Lung (tissue), 12 donors: ENCODE results near the gene ANKRD27. TPM values are rescaled to one million over a fixed set of nuclear protein-coding genes. Genes with fewer than 3 reads are reported as not detected.

Source experiments
- ATAC-seq: fragments of 200-7000 bp; cut with Tn5 transposase; one replicate; pipeline ENCODE4 v1.9.1; 2020; ENCODE audit warnings: moderate number of reproducible peaks; ENCODE audit not compliant: insufficient read depth, low FRiP score
- DNase-seq, 3 donors: peaks; one replicate each; pipeline ENCODE4 v3.0.0-alpha.2; 2013 to 2017
- H3K27ac ChIP-seq, 2 donors: one replicate each; pipeline ENCODE4 v1.5.1; 2013; ENCODE audit warnings: mild to moderate bottlenecking in 2 of 2, moderate library complexity in 2 of 2, control low read depth in 1 of 2, inconsistent platforms in 1 of 2, low read depth in 1 of 2, low read length in 1 of 2
- H3K27me3 ChIP-seq, 3 donors: one replicate each; pipeline ENCODE4 v1.5.1; 2013; ENCODE audit warnings: low read length in 2 of 3; ENCODE audit not compliant: control insufficient read depth in 3 of 3, insufficient read depth in 3 of 3
- H3K36me3 ChIP-seq, 4 donors: one replicate each; pipeline ENCODE4 v1.5.1; 2013; ENCODE audit warnings: low read length in 4 of 4, mild to moderate bottlenecking in 1 of 4, moderate library complexity in 1 of 4; ENCODE audit not compliant: control insufficient read depth in 4 of 4, insufficient read depth in 4 of 4
- H3K4me1 ChIP-seq, 5 donors: one replicate each; pipeline ENCODE4 v1.5.1; 2013; ENCODE audit warnings: low read length in 5 of 5, mild to moderate bottlenecking in 2 of 5, moderate library complexity in 1 of 5; ENCODE audit not compliant: control insufficient read depth in 5 of 5, insufficient read depth in 5 of 5
- H3K4me3 ChIP-seq: one replicate; pipeline ENCODE4 v1.5.1; 2013; ENCODE audit warnings: mild to moderate bottlenecking, control low read depth, moderate library complexity
- H3K9ac ChIP-seq, 2 donors: one replicate each; pipeline ENCODE4 v1.5.1; 2013; ENCODE audit warnings: low read length in 2 of 2, control low read depth in 1 of 2; ENCODE audit not compliant: insufficient read depth in 1 of 2
- H3K9me3 ChIP-seq, 4 donors: one replicate each; pipeline ENCODE4 v1.5.1; 2013; ENCODE audit warnings: low read length in 3 of 4, mild to moderate bottlenecking in 1 of 4, moderate library complexity in 1 of 4; ENCODE audit not compliant: control insufficient read depth in 4 of 4, insufficient read depth in 3 of 4
- WGBS, 2 donors: extraction: QIAGEN DNeasy Blood & Tissue Kit; methylation state at CpG; one replicate each; pipeline ENCODE4 v1.1.7; 2013; 5-methylcytosine and 5-hydroxymethylcytosine counted together
- polyA plus RNA-seq, 2 donors: library from polyadenylated mRNA; stranded (reverse); fragments of 200-250 nt; gene quantifications; one replicate each; pipeline ENCODE4 v1.2.1, GENCODE V29; 2013
- total RNA-seq, 2 donors: library from RNA; depleted of rRNA in 1 of 2; stranded (reverse); fragments of >200 nt in 1 of 2; gene quantifications; one replicate each; pipeline ENCODE4 v1.2.1, GENCODE V29; 2014 to 2021
- TF ChIP-seq, protein P1 (sequence below): IDR thresholded peaks from 2 replicates; pipeline ENCODE4 v1.5.1; 2012; ENCODE audit warnings: mild to moderate bottlenecking; ENCODE audit errors: control extremely low read depth, extremely low read depth
- donor health status: control.
- donor health status: control.
- donor health status: Bipolar disorder and iron deficiency.
- donor health status: healthy.
- donor health status: DM: yes; HTN: yes; CAD: no.

Gene ANKRD27
- total and polyA plus RNA-seq, 4 donors: 8.9 to 31.5 (median 22.5) TPM

- peaks cover 0 to 3% (median 0%) of the 10 kb centered on the region in 4 donors for H3K9me3 ChIP-seq
- H3K36me3 ChIP-seq: peaks cover 29 to 49% (median 42%) of the 10 kb centered on the region in 4 donors
- no peak for DNase-seq
- no peak overlapping the region for H3K27ac ChIP-seq
- no peaks in the 10 kb centered on the region for H3K4me1 ChIP-seq
- no peak overlapping the region for H3K4me3 ChIP-seq
- no peak overlapping the region for H3K9ac ChIP-seq
- no peak for ATAC-seq
- WGBS, 2 donors: 97 to 98% methylated on average over 7 of the region's 7 CpGs
- TF ChIP-seq, protein P1, sequence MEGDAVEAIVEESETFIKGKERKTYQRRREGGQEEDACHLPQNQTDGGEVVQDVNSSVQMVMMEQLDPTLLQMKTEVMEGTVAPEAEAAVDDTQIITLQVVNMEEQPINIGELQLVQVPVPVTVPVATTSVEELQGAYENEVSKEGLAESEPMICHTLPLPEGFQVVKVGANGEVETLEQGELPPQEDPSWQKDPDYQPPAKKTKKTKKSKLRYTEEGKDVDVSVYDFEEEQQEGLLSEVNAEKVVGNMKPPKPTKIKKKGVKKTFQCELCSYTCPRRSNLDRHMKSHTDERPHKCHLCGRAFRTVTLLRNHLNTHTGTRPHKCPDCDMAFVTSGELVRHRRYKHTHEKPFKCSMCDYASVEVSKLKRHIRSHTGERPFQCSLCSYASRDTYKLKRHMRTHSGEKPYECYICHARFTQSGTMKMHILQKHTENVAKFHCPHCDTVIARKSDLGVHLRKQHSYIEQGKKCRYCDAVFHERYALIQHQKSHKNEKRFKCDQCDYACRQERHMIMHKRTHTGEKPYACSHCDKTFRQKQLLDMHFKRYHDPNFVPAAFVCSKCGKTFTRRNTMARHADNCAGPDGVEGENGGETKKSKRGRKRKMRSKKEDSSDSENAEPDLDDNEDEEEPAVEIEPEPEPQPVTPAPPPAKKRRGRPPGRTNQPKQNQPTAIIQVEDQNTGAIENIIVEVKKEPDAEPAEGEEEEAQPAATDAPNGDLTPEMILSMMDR: no peak
- H3K27me3 ChIP-seq: no peaks in the 10 kb centered on the region
Observed at GRCh38 chr19:32614916-32615315, 60.1 kb downstream of the ANKRD27 start.

DNA sequence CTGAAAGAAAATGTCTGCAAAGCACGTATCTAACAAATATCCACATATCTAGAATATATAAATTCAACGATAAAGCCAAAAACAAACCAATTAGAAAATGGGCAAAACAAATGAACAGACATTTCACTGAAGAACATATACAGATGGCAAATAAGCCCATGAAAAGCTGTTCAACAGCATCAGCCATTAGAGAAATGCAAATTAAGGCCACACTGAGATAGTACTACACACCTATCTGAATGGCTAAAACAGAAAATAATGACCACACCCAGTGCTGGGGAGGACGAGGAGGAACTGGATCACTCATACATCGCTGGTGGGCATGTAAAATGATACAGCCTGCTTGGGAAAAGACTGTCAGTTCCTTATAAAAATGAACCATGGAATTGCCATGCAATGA is 62.0 kb downstream of the ANKRD27 start:
- Histone ChIP-seq H3K9ac (no peak overlapping the region), H3K9me3 (peaks cover 0 to 3% (median 0%) of the 10 kb centered on the region in 4 donors), H3K4me1 (no peaks in the 10 kb centered on the region), H3K4me3 (no peak overlapping the region), H3K36me3 (peaks cover 32 to 44% (median 35%) of the 10 kb centered on the region in 4 donors), H3K27ac (no peak overlapping the region), H3K27me3 (no peaks in the 10 kb centered on the region)
- ATAC-seq (no peak), DNase-seq (no peak)
- TF ChIP-seq, protein P1: no peak
- WGBS, 2 donors: 72 to 86% methylated on average over 4 of the region's 4 CpGs

GRCh38 chr19:32611161-32611560 is 63.8 kb downstream of the ANKRD27 start:
- no peak for ATAC-seq
- TF ChIP-seq, protein P1: no peak
- H3K9me3 ChIP-seq: peaks cover 0 to 3% (median 0%) of the 10 kb centered on the region in 4 donors
- peaks cover 29 to 36% (median 35%) of the 10 kb centered on the region in 4 donors for H3K36me3 ChIP-seq
- H3K27me3 ChIP-seq: no peaks in the 10 kb centered on the region
- no peak for DNase-seq
- no peaks in the 10 kb centered on the region for H3K4me1 ChIP-seq
- WGBS, 2 donors: 94 to 97% methylated on average over 5 of the region's 5 CpGs
- H3K9ac ChIP-seq: no peak overlapping the region
- H3K27ac ChIP-seq: no peak overlapping the region
- no peak overlapping the region for H3K4me3 ChIP-seq

- no peak for ATAC-seq
- H3K27ac ChIP-seq: no peak overlapping the region
- WGBS, 2 donors: 97 to 98% methylated on average over 20 of the region's 20 CpGs
- H3K27me3 ChIP-seq: no peaks in the 10 kb centered on the region
- H3K4me1 ChIP-seq: no peaks in the 10 kb centered on the region
- H3K4me3 ChIP-seq: no peak overlapping the region
- DNase-seq: no peak
- peaks cover 23 to 37% (median 27%) of the 10 kb centered on the region in 4 donors for H3K36me3 ChIP-seq
- H3K9me3 ChIP-seq: no peaks in the 10 kb centered on the region
- no peak overlapping the region for H3K9ac ChIP-seq
- TF ChIP-seq, protein P1: no peak
Observed at GRCh38 chr19:32607479-32607878, 67.5 kb downstream of the ANKRD27 start.
